NT2/D1 (cell line): ENCODE measurements around the gene HS6ST3.

Experiments
- SUZ12 ChIP-seq: IDR thresholded peaks from 2 replicates; pipeline ENCODE4 v1.6.1; 2011; ENCODE audit not compliant: insufficient read length, insufficient read depth; ENCODE audit errors: extremely low read depth
- YY1 ChIP-seq: IDR thresholded peaks from 2 replicates; pipeline ENCODE4 v1.6.1; 2011; ENCODE audit not compliant: insufficient read length, insufficient read depth
- ZNF274 ChIP-seq: IDR thresholded peaks from 2 replicates; pipeline ENCODE4 v1.6.1; 2011; ENCODE audit warnings: mild to moderate bottlenecking, low read depth, low read length

GRCh38 chr13:96071504-96071903, 18.4 kb upstream of the HS6ST3 start:
- TF ChIP-seq YY1 (no peak), ZNF274 (no peak), SUZ12 (no peak)
